Measurements from ENCODE around the gene POSTN.
"Not testable (repeated sequence)": the region's sequence is repeated elsewhere in the genome, so short reads cannot be mapped to it uniquely, and the experiment has no call there.

The POSTN gene

DNA sequence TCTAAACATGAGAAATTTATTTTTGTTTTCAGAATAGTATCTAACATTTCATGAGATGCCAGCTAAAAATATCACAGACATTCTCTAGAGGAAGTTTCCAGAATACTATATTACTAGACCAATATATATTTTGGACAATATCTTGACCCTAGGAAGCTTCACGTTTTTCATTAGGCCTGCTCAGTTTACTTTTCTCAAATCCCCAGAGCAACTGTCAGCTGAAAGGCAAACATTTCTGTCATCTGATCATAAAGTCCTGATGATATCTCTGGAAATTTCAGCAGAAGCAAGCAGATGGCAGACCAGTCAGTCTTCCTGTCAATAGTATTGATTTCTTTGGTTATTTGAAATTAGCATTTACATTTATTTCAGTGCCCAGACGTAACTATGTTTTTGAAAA is 4.0 kb downstream of the POSTN start:
- Histone ChIP-seq H3K23ac (ENCODE audit: low read length in 2 of 2) (no peak overlapping the region), H3K27me3 (ENCODE audit: control insufficient read depth in 1 of 2, insufficient read depth in 1 of 2, low read length in 2 of 2) (no peaks in the 10 kb centered on the region), H2AK5ac (ENCODE audit: low read length, severe bottlenecking) (no peak overlapping the region), H3K4me1 (ENCODE audit: control insufficient read depth, insufficient read depth, low read depth, low read length) (no peaks in the 10 kb centered on the region), H3K9ac (ENCODE audit: low read length) (no peak overlapping the region), H2BK12ac (ENCODE audit: low read length in 2 of 2) (no peak overlapping the region), H4K91ac (ENCODE audit: low read length) (no peak overlapping the region), H2BK5ac (ENCODE audit: low read depth, low read length, poor library complexity, severe bottlenecking) (no peak overlapping the region), H4K8ac (ENCODE audit: low read length) (no peak overlapping the region), H2BK15ac (ENCODE audit: low read depth, poor library complexity, severe bottlenecking) (no peak overlapping the region), H3K36me3 (ENCODE audit: control insufficient read depth in 1 of 2, insufficient read depth in 2 of 2, low read depth in 1 of 2, low read length in 2 of 2) (no peaks in the 10 kb centered on the region), H2BK120ac (ENCODE audit: low read depth, low read length) (no peak overlapping the region), H3K27ac (ENCODE audit: low read length, poor library complexity, severe bottlenecking) (no peak overlapping the region), H3K14ac (ENCODE audit: low read length in 2 of 2) (no peak overlapping the region), H3K9me3 (ENCODE audit: control insufficient read depth, low read length) (no peaks in the 10 kb centered on the region), H3K79me1 (replicated peaks; ENCODE audit: low read length, poor library complexity, severe bottlenecking) (no peaks in the 10 kb centered on the region), H3K4ac (ENCODE audit: low read depth in 1 of 2, low read length in 2 of 2) (no peak overlapping the region), H3K4me2 (ENCODE audit: low read length, poor library complexity, severe bottlenecking) (no peak overlapping the region), H2AFZ (ENCODE audit: low read depth, low read length) (no peak overlapping the region), H3K18ac (ENCODE audit: low read depth in 1 of 2, low read length in 2 of 2) (no peak overlapping the region), H3K4me3 (ENCODE audit: insufficient read depth in 1 of 2, low read depth in 1 of 2, low read length in 2 of 2) (no peak overlapping the region)
- 19% methylated on average over 1 of the region's 2 CpGs for WGBS
- DNase-seq = peak; percentile 11

DNA sequence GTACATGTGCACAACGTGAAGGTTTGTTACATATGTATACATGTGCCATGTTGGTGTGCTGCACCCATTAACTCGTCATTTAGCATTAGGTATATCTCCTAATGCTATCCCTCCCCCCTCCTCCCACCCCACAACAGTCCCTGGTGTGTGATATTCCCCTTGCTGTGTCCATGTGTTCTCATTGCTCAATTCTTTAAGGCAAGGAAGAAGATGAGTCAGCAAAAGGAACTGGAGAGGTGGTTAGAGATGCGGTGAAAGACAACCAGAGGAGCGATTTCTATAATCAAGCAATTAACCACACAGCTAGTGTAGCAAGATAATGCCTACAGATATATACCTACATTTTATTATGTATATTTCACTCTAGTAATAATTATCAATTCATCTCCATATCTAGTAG is 9.2 kb downstream of the POSTN start:
- not testable (repeated sequence) for H2AFZ ChIP-seq (ENCODE audit: low read depth, low read length); H3K4me1 ChIP-seq (ENCODE audit: control insufficient read depth, insufficient read depth, low read depth, low read length); H3K23ac ChIP-seq (ENCODE audit: low read length in 2 of 2); H3K14ac ChIP-seq (ENCODE audit: low read length in 2 of 2); H3K9me3 ChIP-seq (ENCODE audit: control insufficient read depth, low read length); H3K27me3 ChIP-seq (ENCODE audit: control insufficient read depth in 1 of 2, insufficient read depth in 1 of 2, low read length in 2 of 2); H4K8ac ChIP-seq (ENCODE audit: low read length); H2BK5ac ChIP-seq (ENCODE audit: low read depth, low read length, poor library complexity, severe bottlenecking); H3K27ac ChIP-seq (ENCODE audit: low read length, poor library complexity, severe bottlenecking); H3K4me2 ChIP-seq (ENCODE audit: low read length, poor library complexity, severe bottlenecking); H2BK15ac ChIP-seq (ENCODE audit: low read depth, poor library complexity, severe bottlenecking); H2AK5ac ChIP-seq (ENCODE audit: low read length, severe bottlenecking); H2BK12ac ChIP-seq (ENCODE audit: low read length in 2 of 2); H3K4ac ChIP-seq (ENCODE audit: low read depth in 1 of 2, low read length in 2 of 2); H3K79me1 ChIP-seq (replicated peaks; ENCODE audit: low read length, poor library complexity, severe bottlenecking); H2BK120ac ChIP-seq (ENCODE audit: low read depth, low read length); H3K4me3 ChIP-seq (ENCODE audit: insufficient read depth in 1 of 2, low read depth in 1 of 2, low read length in 2 of 2); H3K36me3 ChIP-seq (ENCODE audit: control insufficient read depth in 1 of 2, insufficient read depth in 2 of 2, low read depth in 1 of 2, low read length in 2 of 2); H3K9ac ChIP-seq (ENCODE audit: low read length); H3K18ac ChIP-seq (ENCODE audit: low read depth in 1 of 2, low read length in 2 of 2); H4K91ac ChIP-seq (ENCODE audit: low read length)
- no CpG with 5 or more reads among the region's 4 CpGs for WGBS
- peak; percentile 33 for DNase-seq

DNA sequence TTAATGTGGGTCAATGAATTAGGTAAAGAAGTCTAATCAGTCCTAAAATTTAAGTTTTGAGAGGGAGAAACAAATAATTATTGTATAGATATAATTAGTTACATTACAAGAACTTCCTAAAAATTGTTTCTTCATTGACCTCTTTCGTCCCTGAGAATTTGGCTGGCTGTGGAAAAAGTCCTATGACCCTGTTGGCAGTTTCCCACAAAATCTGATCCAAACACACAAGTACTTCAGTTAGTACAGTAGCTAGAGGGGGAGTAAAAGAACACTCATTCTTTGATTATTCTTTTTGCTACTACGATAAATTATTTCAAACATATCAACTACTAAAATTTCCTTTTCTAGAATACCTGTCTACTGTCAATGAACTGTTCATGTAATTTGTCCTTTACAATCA is 11.3 kb downstream of the POSTN start:
- H3K14ac ChIP-seq (ENCODE audit: low read length in 2 of 2) = no peak overlapping the region
- no peak overlapping the region for H2AK5ac ChIP-seq (ENCODE audit: low read length, severe bottlenecking)
- H3K23ac ChIP-seq (ENCODE audit: low read length in 2 of 2) = no peak overlapping the region
- no peak overlapping the region for H3K27ac ChIP-seq (ENCODE audit: low read length, poor library complexity, severe bottlenecking)
- no peak overlapping the region for H2BK5ac ChIP-seq (ENCODE audit: low read depth, low read length, poor library complexity, severe bottlenecking)
- H3K79me1 ChIP-seq (replicated peaks; ENCODE audit: low read length, poor library complexity, severe bottlenecking) = no peaks in the 10 kb centered on the region
- no CpG with 5 or more reads among the region's 2 CpGs for WGBS
- no peaks in the 10 kb centered on the region for H3K27me3 ChIP-seq (ENCODE audit: control insufficient read depth in 1 of 2, insufficient read depth in 1 of 2, low read length in 2 of 2)
- H4K8ac ChIP-seq (ENCODE audit: low read length) = no peak overlapping the region
- no peaks in the 10 kb centered on the region for H3K36me3 ChIP-seq (ENCODE audit: control insufficient read depth in 1 of 2, insufficient read depth in 2 of 2, low read depth in 1 of 2, low read length in 2 of 2)
- no peak overlapping the region for H3K18ac ChIP-seq (ENCODE audit: low read depth in 1 of 2, low read length in 2 of 2)
- H3K9me3 ChIP-seq (ENCODE audit: control insufficient read depth, low read length) = no peaks in the 10 kb centered on the region
- no peak overlapping the region for H3K4ac ChIP-seq (ENCODE audit: low read depth in 1 of 2, low read length in 2 of 2)
- no peak overlapping the region for H2AFZ ChIP-seq (ENCODE audit: low read depth, low read length)
- no peak overlapping the region for H2BK15ac ChIP-seq (ENCODE audit: low read depth, poor library complexity, severe bottlenecking)
- no peak overlapping the region for H3K4me2 ChIP-seq (ENCODE audit: low read length, poor library complexity, severe bottlenecking)
- no peak overlapping the region for H2BK120ac ChIP-seq (ENCODE audit: low read depth, low read length)
- no peaks in the 10 kb centered on the region for H3K4me1 ChIP-seq (ENCODE audit: control insufficient read depth, insufficient read depth, low read depth, low read length)
- no peak overlapping the region for H2BK12ac ChIP-seq (ENCODE audit: low read length in 2 of 2)
- H4K91ac ChIP-seq (ENCODE audit: low read length) = no peak overlapping the region
- H3K4me3 ChIP-seq (ENCODE audit: insufficient read depth in 1 of 2, low read depth in 1 of 2, low read length in 2 of 2) = no peak overlapping the region
- no peak for DNase-seq
- H3K9ac ChIP-seq (ENCODE audit: low read length) = no peak overlapping the region

DNA sequence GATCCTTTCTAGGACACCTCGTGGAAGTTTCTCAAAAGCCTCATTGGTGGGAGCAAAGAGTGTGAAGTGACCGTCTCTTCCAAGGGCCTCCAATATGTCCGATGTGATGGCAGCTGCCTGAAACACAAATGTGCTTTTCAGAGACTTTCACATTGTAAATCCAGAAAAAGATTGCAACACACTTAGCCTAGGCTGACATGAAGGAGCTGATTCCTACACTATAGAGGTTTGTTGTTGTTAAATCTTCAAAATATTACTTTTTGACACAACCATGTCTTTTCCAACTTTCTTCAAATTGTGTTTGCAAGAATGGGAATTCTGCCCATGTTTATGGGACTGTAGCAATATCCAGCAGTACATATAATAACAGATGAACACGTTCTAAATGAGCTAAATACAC is 12.4 kb downstream of the POSTN start:
- Histone ChIP-seq H3K23ac (ENCODE audit: low read length in 2 of 2) (no peak overlapping the region), H3K18ac (ENCODE audit: low read depth in 1 of 2, low read length in 2 of 2) (no peak overlapping the region), H2AK5ac (ENCODE audit: low read length, severe bottlenecking) (no peak overlapping the region), H2BK5ac (ENCODE audit: low read depth, low read length, poor library complexity, severe bottlenecking) (no peak overlapping the region), H3K27ac (ENCODE audit: low read length, poor library complexity, severe bottlenecking) (no peak overlapping the region), H2BK15ac (ENCODE audit: low read depth, poor library complexity, severe bottlenecking) (no peak overlapping the region), H2BK120ac (ENCODE audit: low read depth, low read length) (no peak overlapping the region), H3K4me1 (ENCODE audit: control insufficient read depth, insufficient read depth, low read depth, low read length) (no peaks in the 10 kb centered on the region), H3K4me3 (ENCODE audit: insufficient read depth in 1 of 2, low read depth in 1 of 2, low read length in 2 of 2) (no peak overlapping the region), H2AFZ (ENCODE audit: low read depth, low read length) (no peak overlapping the region), H3K9me3 (ENCODE audit: control insufficient read depth, low read length) (no peaks in the 10 kb centered on the region), H3K14ac (ENCODE audit: low read length in 2 of 2) (no peak overlapping the region), H3K4ac (ENCODE audit: low read depth in 1 of 2, low read length in 2 of 2) (no peak overlapping the region), H3K9ac (ENCODE audit: low read length) (no peak overlapping the region), H4K8ac (ENCODE audit: low read length) (no peak overlapping the region), H2BK12ac (ENCODE audit: low read length in 2 of 2) (no peak overlapping the region), H4K91ac (ENCODE audit: low read length) (no peak overlapping the region), H3K79me1 (replicated peaks; ENCODE audit: low read length, poor library complexity, severe bottlenecking) (no peaks in the 10 kb centered on the region), H3K27me3 (ENCODE audit: control insufficient read depth in 1 of 2, insufficient read depth in 1 of 2, low read length in 2 of 2) (no peaks in the 10 kb centered on the region), H3K4me2 (ENCODE audit: low read length, poor library complexity, severe bottlenecking) (no peak overlapping the region), H3K36me3 (ENCODE audit: control insufficient read depth in 1 of 2, insufficient read depth in 2 of 2, low read depth in 1 of 2, low read length in 2 of 2) (no peaks in the 10 kb centered on the region)
- no peak for DNase-seq
- 83% methylated on average over 3 of the region's 4 CpGs for WGBS

Measured in mesenchymal stem cell (in vitro differentiated cells and primary cell).